ENCODE measurements around the gene DDR2. TPM values are rescaled to one million over a fixed set of nuclear protein-coding genes. Genes with fewer than 3 reads are reported as not detected.

The DDR2 gene
- total RNA-seq, 2 experiments from 2014 or later = 0.19 TPM; not detected in 1

- Histone ChIP-seq H3K4me2 (ENCODE audit: low read length) (no peak overlapping the region), H3K36me3 (ENCODE audit: insufficient read depth, low read length) (no peaks in the 10 kb centered on the region), H3K4me1 (ENCODE audit: insufficient read depth, low read length, poor library complexity, severe bottlenecking) (no peaks in the 10 kb centered on the region), H3K4me3 (ENCODE audit: low read depth, low read length, poor library complexity, severe bottlenecking) (no peak overlapping the region), H4K20me1 (ENCODE audit: insufficient read depth, low read length) (no peaks in the 10 kb centered on the region), H2AFZ (ENCODE audit: low read length) (no peak overlapping the region), H3K27ac (ENCODE audit: low read depth, low read length, poor library complexity, severe bottlenecking) (no peak overlapping the region), H3K9me2 (ENCODE audit: insufficient read depth, low read length) (no peaks in the 10 kb centered on the region), H3K79me2 (ENCODE audit: insufficient read depth, low read depth, low read length) (no peaks in the 10 kb centered on the region), H3K9me3 (ENCODE audit: low read length) (no peaks in the 10 kb centered on the region)
- POLR2A ChIA-PET = no interaction called here
- intact Hi-C loops (cut with micrococcal nuclease; ENCODE audit: unreplicated experiment) = no loop called here
- no TSS peak for BruUV-seq (replicated peaks)
- no peak for TF ChIP-seq EZH2phosphoT487 (IDR thresholded peaks at IDR 0.05; ENCODE audit: borderline replicate concordance, low read depth, low read length)
- no peak for TF ChIP-seq CTCF (conservative IDR thresholded peaks at IDR 0.05; ENCODE audit: low read length)
- DNase-seq (ENCODE audit: low spot score) = no peak
- CTCF ChIA-PET (ENCODE audit: unreplicated experiment) = no interaction called here
These were observed 77.0 kb downstream of the DDR2 start for GRCh38 chr1:162709132-162709860.

- POLR2A ChIA-PET = no interaction called here
These were observed 77.6 kb downstream of the DDR2 start for GRCh38 chr1:162709870-162710269.

More at GRCh38 chr1:162709870-162710269, 77.6 kb downstream of the DDR2 start:
- Histone ChIP-seq H3K4me1 (ENCODE audit: insufficient read depth, low read length, poor library complexity, severe bottlenecking) (no peaks in the 10 kb centered on the region), H3K36me3 (ENCODE audit: insufficient read depth, low read length) (no peaks in the 10 kb centered on the region), H3K9me3 (ENCODE audit: low read length) (no peaks in the 10 kb centered on the region), H3K9me2 (ENCODE audit: insufficient read depth, low read length) (no peaks in the 10 kb centered on the region), H4K20me1 (ENCODE audit: insufficient read depth, low read length) (no peaks in the 10 kb centered on the region), H2AFZ (ENCODE audit: low read length) (no peak overlapping the region), H3K79me2 (ENCODE audit: insufficient read depth, low read depth, low read length) (no peaks in the 10 kb centered on the region), H3K4me2 (ENCODE audit: low read length) (no peak overlapping the region), H3K4me3 (ENCODE audit: low read depth, low read length, poor library complexity, severe bottlenecking) (no peak overlapping the region), H3K27ac (ENCODE audit: low read depth, low read length, poor library complexity, severe bottlenecking) (no peak overlapping the region)
- no TSS peak for BruUV-seq (replicated peaks)
- TF ChIP-seq EZH2phosphoT487 (IDR thresholded peaks at IDR 0.05; ENCODE audit: borderline replicate concordance, low read depth, low read length) (no peak), CTCF (conservative IDR thresholded peaks at IDR 0.05; ENCODE audit: low read length) (no peak)
- CTCF ChIA-PET (ENCODE audit: unreplicated experiment) = no interaction called here
- intact Hi-C loops (cut with micrococcal nuclease; ENCODE audit: unreplicated experiment) = no loop called here
- no peak for DNase-seq (ENCODE audit: low spot score)

Measured in OCI-LY7 (cell line).